Progenitor cell of endocrine pancreas (in vitro differentiated cells): ENCODE results near the gene DOCK8. TPM values are rescaled to one million over a fixed set of nuclear protein-coding genes. Genes with fewer than 3 reads are reported as not detected.
A peak's percentile ranks its signal among the peaks of the same experiment; 100 is the strongest.

Experiments used
- DNase-seq: peaks from one replicate; pipeline ENCODE4 v3.0.0; 2021; ENCODE audit warnings: low spot score; ENCODE audit not compliant: unreplicated experiment
- H3K27ac Mint-ChIP-seq: 2 replicates; pipeline ENCODE4 v1.8.0; 2021; ENCODE audit warnings: mild to moderate bottlenecking, moderate library complexity, mixed read lengths
- H3K27me3 Mint-ChIP-seq: 2 replicates; pipeline ENCODE4 v1.8.0; 2021; ENCODE audit warnings: mixed read lengths
- H3K36me3 Mint-ChIP-seq: 2 replicates; pipeline ENCODE4 v1.8.0; 2022; ENCODE audit warnings: mixed read lengths; ENCODE audit not compliant: insufficient read depth
- H3K4me1 Mint-ChIP-seq: 2 replicates; pipeline ENCODE4 v1.8.0; 2021; ENCODE audit warnings: low read depth, mixed read lengths
- H3K4me3 Mint-ChIP-seq: 2 replicates; pipeline ENCODE4 v1.8.0; 2021; ENCODE audit warnings: low read depth, mild to moderate bottlenecking, moderate library complexity, mixed read lengths
- H3K9me3 Mint-ChIP-seq: 2 replicates; pipeline ENCODE4 v1.8.0; 2021; ENCODE audit warnings: low read depth, mixed read lengths
- total RNA-seq: library from RNA; stranded (reverse); gene quantifications from 2 replicates; pipeline ENCODE4 v1.2.1, GENCODE V29; 2021
- TF ChIP-seq, protein P1 (sequence below): fragments of 200-600 bp; sonication (generic); IDR thresholded peaks from one replicate; pipeline ENCODE4 v1.5.0; 2021; ENCODE audit warnings: antibody characterized with exemption, mild to moderate bottlenecking; ENCODE audit not compliant: unreplicated experiment

The DOCK8 gene
- total RNA-seq, 1 donor from 2014 or later = 8.3 TPM

DNA sequence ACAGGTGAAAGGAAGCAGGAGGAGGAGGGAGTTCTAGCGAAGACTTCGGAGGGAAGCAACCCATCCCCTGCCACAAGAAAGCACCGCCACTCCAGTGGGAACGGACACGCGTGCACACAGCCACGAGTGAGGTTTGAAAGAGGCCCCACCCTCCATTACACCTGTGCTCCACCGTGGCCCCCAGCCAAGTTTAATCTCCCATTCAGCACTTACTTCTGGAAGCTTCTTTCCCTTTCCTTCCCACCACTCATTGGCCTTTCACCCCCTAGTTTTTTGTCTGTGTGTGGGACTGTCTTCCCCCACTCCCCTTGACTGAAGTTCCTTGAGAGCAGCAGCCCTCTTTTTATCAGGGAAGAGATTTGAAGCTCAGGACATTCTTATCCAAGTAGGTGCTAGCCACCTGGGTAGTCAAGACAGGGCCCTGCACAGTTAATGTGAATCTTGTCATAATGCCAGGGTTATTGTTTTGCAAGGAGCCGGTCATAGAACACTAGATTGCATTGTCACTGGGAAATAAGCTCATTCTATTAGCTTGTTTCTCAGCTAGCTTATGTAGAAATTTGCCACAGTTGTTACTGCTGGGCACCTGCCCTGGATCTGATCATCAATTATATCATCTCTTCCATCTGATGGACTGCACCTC, 256.0 kb downstream of the DOCK8 start:
- TF ChIP-seq, protein P1, sequence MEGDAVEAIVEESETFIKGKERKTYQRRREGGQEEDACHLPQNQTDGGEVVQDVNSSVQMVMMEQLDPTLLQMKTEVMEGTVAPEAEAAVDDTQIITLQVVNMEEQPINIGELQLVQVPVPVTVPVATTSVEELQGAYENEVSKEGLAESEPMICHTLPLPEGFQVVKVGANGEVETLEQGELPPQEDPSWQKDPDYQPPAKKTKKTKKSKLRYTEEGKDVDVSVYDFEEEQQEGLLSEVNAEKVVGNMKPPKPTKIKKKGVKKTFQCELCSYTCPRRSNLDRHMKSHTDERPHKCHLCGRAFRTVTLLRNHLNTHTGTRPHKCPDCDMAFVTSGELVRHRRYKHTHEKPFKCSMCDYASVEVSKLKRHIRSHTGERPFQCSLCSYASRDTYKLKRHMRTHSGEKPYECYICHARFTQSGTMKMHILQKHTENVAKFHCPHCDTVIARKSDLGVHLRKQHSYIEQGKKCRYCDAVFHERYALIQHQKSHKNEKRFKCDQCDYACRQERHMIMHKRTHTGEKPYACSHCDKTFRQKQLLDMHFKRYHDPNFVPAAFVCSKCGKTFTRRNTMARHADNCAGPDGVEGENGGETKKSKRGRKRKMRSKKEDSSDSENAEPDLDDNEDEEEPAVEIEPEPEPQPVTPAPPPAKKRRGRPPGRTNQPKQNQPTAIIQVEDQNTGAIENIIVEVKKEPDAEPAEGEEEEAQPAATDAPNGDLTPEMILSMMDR = no peak
- Mint-ChIP-seq H3K27me3 (no peaks in the 10 kb centered on the region), H3K4me1 (peaks cover 29% of the 10 kb centered on the region), H3K36me3 (peaks cover 6% of the 10 kb centered on the region), H3K4me3 (peak overlapping the region; percentile 86), H3K9me3 (no peaks in the 10 kb centered on the region), H3K27ac (peak overlapping the region; percentile 97)
- DNase-seq = no peak

DNA sequence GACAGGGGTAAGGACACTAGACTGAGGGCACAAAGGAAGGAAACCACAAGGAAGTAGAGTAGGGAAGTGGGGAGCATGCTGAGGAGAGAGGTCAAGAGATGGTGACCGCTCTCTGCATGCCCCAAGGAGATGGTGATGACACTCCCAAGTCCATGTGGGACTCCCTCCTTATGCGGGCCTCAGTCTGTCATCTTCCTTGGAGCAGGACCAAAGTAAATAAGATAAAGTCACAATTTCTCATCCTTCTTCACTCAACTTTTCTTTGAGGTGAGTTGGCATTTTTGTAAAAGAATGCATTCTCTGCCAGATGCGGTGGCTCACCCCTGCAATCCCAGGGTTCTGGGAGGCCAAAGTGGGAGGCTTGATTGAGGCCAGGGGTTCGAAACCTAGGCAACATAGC, 256.7 kb downstream of the DOCK8 start:
- Mint-ChIP-seq H3K9me3 (no peaks in the 10 kb centered on the region), H3K4me3 (peak overlapping the region; percentile 86), H3K4me1 (peaks cover 29% of the 10 kb centered on the region), H3K27ac (no peak overlapping the region), H3K27me3 (no peaks in the 10 kb centered on the region), H3K36me3 (peaks cover 6% of the 10 kb centered on the region)
- TF ChIP-seq, protein P1 = no peak
- no peak for DNase-seq

DNA sequence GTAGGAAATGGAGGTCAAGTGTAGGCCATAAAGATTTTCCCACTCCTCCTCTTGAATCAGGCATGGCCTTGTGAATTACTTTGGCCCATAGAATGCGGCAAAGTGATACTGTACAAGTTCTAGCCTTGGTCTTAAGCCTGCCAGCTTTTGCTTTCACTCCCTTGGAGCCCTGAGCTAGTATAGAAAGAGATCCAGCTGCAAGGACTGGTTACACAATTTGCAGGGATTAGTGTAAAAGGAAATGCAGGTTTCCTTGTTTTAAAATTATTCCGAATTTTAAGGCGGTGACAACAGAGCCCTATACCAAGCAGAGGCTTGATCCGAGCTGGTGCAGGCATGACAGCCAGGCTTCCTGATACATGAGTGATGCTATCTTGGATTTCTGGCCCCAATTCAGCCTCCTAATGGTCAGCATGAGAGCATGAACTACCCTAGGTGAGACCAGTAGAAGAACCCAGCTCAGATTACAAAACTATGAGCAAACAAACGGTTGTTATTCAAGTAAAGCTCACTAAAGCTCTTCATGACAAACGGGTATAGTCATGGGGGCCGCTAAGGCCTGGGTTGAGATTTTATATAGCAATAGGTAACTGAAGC, 257.9 kb downstream of the DOCK8 start:
- H3K4me1 Mint-ChIP-seq = peaks cover 24% of the 10 kb centered on the region
- no peak overlapping the region for H3K4me3 Mint-ChIP-seq
- H3K27ac Mint-ChIP-seq = no peak overlapping the region
- H3K9me3 Mint-ChIP-seq = no peaks in the 10 kb centered on the region
- H3K36me3 Mint-ChIP-seq = peaks cover 14% of the 10 kb centered on the region
- TF ChIP-seq, protein P1 = no peak
- no peaks in the 10 kb centered on the region for H3K27me3 Mint-ChIP-seq
- DNase-seq = no peak

DNA sequence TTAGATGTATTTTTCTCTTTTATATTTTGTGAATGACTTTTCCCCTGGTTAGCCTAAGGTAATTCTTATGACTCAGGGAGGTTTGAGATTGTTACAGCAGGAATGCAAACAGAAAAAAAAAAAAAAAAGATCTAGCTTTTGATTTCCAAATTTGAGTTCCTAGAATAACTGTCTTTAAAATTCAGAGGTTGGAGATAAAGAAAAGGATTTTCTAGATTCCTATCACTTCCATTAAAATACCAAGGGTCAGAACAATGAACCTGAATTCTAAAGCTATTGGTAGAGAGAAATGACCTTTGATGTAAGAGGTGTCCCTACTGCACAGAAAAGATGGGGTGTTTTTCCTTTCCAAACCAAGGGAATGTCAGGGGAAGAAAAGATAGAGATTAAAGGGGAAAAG, 262.5 kb downstream of the DOCK8 start:
- TF ChIP-seq, protein P1 = no peak
- no peak for DNase-seq

DNA sequence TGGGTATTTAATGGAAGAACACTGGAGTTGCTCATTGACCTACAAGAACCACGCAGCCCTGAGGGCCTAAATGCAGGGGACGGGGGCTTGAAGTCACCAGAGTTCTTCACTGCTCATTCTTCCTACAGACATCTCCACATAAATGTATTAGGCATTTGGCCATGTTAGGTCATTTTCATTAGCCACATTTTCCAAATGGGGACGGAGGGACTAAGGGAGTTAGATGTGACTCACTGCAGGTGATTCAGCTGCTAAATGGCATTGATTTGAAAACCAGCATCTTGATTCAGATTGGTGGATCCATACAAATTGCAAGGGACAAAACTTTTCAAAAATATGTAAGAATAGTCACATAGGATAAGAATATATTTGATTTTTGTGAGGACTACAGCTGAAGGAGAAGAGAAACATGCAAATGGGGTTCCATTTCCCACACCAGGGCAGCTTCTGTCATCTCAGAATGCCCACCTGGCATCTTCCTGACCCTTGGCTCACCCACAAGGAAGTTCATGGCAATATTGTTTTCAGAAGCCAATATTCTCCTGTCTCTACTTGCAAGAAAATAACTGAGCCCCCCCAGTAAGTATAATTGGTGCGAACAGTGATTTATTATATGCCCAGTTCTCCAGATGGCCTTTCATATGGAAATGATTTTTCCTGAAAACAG, 264.8 kb downstream of the DOCK8 start:
- TF ChIP-seq, protein P1 = no peak
- peaks cover 3% of the 10 kb centered on the region for H3K9me3 Mint-ChIP-seq
- H3K36me3 Mint-ChIP-seq = peaks cover 22% of the 10 kb centered on the region
- peak overlapping the region; percentile 16 for H3K27ac Mint-ChIP-seq
- H3K4me1 Mint-ChIP-seq = peaks cover 12% of the 10 kb centered on the region
- H3K4me3 Mint-ChIP-seq = no peak overlapping the region
- H3K27me3 Mint-ChIP-seq = no peaks in the 10 kb centered on the region
- no peak for DNase-seq

More for the DNA sequence above, 262.5 kb downstream of the DOCK8 start:
- no peak overlapping the region for H3K27ac Mint-ChIP-seq
- no peaks in the 10 kb centered on the region for H3K9me3 Mint-ChIP-seq
- peaks cover 19% of the 10 kb centered on the region for H3K36me3 Mint-ChIP-seq
- H3K27me3 Mint-ChIP-seq = no peaks in the 10 kb centered on the region
- no peak overlapping the region for H3K4me3 Mint-ChIP-seq
- H3K4me1 Mint-ChIP-seq = peaks cover 12% of the 10 kb centered on the region
